ENCODE data around the gene INO80B.

The INO80B gene

DNA sequence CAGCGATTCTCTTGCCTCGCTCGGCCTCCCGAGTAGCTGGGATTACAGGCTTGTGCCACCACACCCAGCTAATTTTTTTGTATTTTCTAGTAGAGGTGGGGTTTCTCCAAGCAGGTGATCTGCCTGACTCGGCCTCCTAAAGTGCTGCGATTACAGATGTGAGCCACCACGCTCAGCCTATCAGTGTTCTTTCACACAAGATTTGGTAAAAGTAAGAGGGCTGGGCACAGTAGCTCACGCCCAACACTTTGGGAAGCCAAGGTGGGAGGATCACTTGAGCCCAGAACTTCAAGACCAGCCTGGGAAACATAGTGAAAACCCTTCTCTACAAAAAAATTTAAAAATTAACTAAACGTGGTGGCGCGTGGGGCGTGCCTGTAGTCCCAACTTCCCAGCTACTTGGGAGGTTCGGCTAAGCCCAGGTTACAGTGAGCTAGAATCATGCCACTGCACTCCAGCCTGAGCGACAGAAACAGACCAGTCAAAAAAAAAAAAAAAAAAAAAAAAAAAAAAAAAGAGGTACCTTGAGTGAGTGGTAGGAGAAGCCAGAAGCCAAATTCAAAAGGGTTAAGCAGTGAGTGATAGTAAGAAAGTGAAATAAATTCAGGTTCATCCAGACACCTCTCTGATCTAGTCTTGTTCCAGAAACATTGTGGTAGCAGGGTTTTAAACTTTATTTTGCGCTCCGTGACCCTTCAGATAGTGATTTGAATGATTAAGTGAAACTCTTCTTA lies 16.6 kb downstream of the INO80B start:
- no peak for DNase-seq
- intact Hi-C loops (cut with DNase I): no loop called here

- peak; percentile 93 to 99 (median 96) for DNase-seq
- intact Hi-C loops (cut with DNase I): no loop called here
These were observed 17.4 kb downstream of the INO80B start, which contains the start of gene MRPL53 for GRCh38 chr2:74472086-74472944. MRPL53 (minus strand) TSS chr2:74472680; CDS start chr2:74472660, 20 bp downstream.

- no peak for DNase-seq
- intact Hi-C loops (cut with DNase I): no loop called here
These were observed 18.0 kb downstream of the INO80B start for GRCh38 chr2:74472945-74473258.

- intact Hi-C loops (cut with DNase I): no loop called here
These were observed 19.6 kb downstream of the INO80B start for GRCh38 chr2:74474481-74474880.

GRCh38 chr2:74474899-74475298 lies 20.0 kb downstream of the INO80B start:
- intact Hi-C loops (cut with DNase I): no loop called here
- no peak for DNase-seq

More at GRCh38 chr2:74474481-74474880, 19.6 kb downstream of the INO80B start:
- no peak for DNase-seq

DNA sequence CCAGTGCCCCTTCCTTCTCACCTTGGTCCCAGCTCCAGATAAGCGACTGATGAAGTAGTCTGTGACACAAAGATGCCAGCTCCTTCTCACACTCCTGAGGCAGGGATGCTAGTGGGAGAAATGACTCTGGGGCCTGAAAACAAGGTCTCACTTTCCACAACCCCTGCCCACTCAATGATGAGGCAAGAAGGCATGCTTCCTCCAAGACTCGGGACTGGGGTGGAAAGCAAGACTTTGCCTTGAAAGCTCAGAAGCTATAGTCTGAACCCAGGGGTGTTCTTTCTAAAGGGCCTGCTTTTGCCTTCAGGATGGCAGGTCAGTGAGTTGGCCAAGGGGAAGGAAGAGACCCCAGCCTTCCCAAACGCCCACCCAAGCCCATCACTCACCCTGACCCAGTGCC lies 26.5 kb downstream of the INO80B start:
- no peak for DNase-seq
- intact Hi-C loops (cut with DNase I): no loop called here

DNA sequence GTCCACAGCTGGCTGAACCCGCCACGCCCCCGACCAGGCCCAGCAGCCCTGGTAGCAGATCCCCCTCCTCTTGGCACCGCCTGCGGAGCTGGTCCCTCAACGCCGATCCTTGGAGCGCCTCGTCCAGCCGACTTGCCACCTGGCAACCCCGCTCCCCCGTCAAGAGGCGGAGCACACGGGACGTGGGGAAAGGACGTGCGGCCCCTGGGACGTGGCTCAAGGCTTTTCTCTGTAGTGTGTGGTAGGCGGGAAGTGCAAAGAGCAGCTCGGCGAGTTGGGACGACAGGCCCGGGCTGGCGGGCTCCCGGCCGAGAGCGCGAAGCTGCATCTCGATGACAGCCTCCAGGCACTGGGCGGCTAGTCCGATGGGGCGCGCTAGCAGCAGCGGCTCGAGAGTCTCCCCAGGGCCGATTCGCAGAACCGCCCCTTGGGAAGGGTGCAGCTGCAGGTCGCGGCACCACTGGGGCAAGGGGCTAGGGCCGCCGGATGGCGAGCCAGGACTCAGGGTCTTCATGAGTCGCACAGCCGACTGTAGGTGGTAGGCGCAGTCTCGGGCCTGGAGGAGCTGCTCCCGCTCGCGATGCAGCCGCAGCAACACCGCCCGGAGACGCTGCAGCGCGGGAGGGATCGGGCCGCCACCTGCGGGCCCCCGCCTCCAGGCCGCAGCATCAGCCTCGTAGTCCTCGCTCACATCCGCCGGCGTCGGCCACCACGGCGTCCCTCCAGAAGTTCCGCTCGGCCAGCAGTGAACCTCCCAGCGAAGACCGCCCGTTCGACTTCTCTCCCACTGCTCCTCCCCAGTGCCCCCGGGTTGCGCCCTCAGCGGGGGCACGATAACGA lies 27.3 kb downstream of the INO80B start:
- intact Hi-C loops (cut with DNase I): no loop called here
- peak in 5 of 10 donors; percentile 58 to 94 (median 85) for DNase-seq

DNA sequence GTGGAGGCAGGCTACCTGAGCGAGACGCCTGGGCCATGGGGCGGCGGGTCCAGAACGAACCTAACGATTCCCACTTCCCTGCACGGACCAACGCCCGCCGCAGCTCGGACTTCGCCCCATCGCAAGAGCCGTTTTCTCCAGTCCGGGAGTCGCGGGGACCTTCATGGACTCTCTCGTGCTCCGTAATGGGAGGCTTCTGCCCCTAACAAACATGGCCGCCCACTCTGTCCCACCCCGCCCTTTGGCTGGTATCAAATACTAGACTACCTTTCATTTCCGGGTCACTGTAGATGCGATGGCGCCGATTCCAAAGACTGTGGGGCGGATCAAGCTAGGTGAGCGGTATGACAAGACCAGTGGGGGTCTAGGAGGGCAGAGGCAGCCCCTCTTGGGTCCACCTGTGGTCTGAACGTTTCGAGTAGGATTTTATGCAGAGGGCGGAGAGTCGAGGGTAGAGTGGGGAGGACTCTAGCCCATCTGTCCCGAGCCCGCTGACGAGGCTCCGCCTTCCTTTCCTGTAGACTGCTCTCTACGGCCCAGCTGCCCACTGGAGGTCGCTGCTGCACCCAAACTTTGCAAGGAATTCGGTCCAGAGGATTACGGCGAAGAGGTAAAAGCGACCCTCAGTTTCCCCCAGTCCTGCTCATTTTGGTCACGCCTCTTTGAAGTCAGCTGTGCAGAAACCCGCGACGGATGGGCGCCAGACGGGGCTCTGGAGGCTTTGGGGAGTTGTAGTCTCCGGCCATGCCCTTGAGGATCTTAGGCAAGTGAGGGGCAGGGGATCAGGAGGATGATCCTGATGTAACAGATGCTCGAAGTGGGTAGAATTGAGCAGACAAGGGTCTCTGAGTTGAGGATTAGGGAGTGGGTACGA lies 28.2 kb downstream of the INO80B start, which contains the start of the genes CCDC142 and TTC31:
TSS of gene CCDC142 (minus strand) at position 198 of the 874 bp plus-strand sequence. CDS start at position 37, 161 bp downstream.
TSS of gene TTC31 (plus strand) at position 281 of the 874 bp plus-strand sequence. CDS start at position 296, 15 bp downstream.
- DNase-seq: peak; percentile 90 to 99 (median 94)
- intact Hi-C loops (cut with DNase I): loop anchor here (1.0 kb wide), 4 partner anchors 24 to 104 kb away; partner anchors contain the start of genes AUP1, HTRA2, INO80B and PCGF1

DNA sequence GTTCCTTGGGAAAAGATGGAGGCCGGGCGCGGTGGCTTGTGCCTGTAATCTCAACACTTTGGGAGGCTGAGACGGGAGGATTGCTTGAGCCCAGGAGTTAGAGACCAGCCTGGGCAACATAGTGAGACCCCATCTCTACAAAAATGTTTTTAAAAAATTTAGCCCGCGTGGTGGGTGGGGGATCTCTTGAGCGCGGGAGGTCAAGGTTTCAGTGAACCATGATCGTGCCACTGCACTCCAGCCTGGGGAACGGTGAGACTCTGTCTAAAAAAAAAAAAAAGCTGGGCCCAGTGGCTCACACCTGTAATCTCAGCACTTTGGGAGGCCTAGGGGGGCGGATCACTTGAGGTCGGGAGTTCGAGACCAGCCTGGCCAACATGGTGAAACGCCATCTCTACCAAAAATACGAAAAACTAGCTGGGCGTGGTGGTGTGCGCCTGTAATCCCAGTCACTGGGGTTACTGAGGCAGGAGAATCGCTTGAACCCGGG lies 28.8 kb downstream of the INO80B start:
- intact Hi-C loops (cut with DNase I): loop anchor here (1.0 kb wide), 4 partner anchors 24 to 104 kb away; partner anchors contain the start of genes AUP1, HTRA2, INO80B and PCGF1

GRCh38 chr2:74486141-74486540 lies 31.3 kb downstream of the INO80B start:
- intact Hi-C loops (cut with DNase I): no loop called here
- DNase-seq: no peak

More for the DNA sequence above, 28.8 kb downstream of the INO80B start:
- DNase-seq: peak in 1 of 10 donors; percentile 50

DNA sequence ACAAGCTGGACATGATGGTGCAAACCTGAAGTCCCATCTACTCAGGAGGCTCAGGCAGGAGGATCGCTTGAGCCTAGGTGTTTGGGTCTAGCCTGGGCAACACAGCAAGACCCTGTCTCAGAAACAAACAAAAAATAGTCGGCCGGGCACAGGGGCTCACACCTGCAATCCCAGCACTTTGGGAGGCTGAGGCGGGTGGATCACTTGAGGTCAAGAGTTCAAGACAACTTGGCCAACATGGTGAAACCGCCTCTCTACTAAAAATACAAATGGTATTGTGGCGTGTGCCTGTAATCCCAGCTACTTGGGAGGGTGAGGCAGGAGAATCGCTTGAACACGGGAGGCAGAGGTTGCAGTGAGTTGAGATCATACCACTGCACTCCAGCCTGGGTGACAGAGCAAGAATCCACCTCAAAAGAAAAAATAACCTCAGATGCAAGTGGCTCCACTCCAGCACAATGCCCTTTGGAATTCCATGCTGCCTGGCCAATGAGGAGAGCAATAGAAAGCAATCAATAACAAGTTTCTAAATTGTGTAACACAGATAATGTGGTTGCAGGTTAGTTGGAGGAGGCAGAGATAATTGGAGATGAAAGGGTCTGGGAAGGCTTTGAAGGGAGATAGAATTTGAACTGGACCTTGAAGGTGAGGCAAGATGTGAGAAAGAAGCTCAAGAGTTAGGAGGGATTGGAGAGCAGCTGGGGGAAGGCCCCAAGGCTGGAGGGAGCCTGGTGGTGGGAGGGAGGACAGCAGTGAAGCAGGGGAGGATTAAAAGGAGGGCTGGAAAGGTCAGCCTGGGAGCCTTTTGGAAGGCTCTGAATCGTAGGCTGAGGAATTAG lies 34.0 kb downstream of the INO80B start:
- intact Hi-C loops (cut with DNase I): no loop called here
- DNase-seq: peak in 1 of 10 donors; percentile 49

DNA sequence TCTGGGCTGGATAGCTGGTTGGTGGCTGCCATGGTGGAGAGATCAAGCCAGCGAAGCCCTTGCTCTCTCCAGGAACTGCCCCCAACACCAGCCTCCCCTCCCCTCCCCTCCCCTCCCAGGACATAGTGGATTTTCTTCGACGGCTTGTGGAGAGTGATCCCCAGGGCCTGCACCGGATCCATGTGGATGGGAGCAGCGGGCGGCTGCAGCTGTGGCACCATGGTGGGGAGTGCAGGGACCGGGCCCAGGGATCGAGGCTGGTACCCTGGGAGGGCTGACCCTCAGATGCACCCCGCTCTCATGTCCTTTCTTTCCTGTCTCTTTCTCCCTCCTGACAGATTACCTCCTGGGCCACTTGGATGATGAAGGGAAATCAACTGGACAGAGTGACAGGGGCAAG lies 35.0 kb downstream of the INO80B start:
- peak in 2 of 10 donors; percentile 56 to 68 for DNase-seq
- intact Hi-C loops (cut with DNase I): no loop called here

- intact Hi-C loops (cut with DNase I): no loop called here
- peak in 2 of 10 donors; percentile 26 to 55 for DNase-seq
These were observed 37.0 kb downstream of the INO80B start for GRCh38 chr2:74491648-74492544.

- DNase-seq: peak in 1 of 10 donors; percentile 7
- intact Hi-C loops (cut with DNase I): no loop called here
These were observed 38.7 kb downstream of the INO80B start for GRCh38 chr2:74493546-74493945.

GRCh38 chr2:74495440-74495839 lies 40.6 kb downstream of the INO80B start:
- DNase-seq: no peak
- intact Hi-C loops (cut with DNase I): no loop called here

GRCh38 chr2:74496997-74497776 lies 42.3 kb downstream of the INO80B start:
- intact Hi-C loops (cut with DNase I): no loop called here
- DNase-seq: no peak

All from posterior cingulate gyrus (tissue), 11 donors.